Peyer's patch (tissue), 4 donors: ENCODE measurements around the gene SEMA4D. TPM values are rescaled to one million over a fixed set of nuclear protein-coding genes. Genes with fewer than 3 reads are reported as not detected.

Source experiments
- DNase-seq, 3 donors: peaks; one replicate each; pipeline ENCODE4 v3.0.0-alpha.2; 2017 to 2019
- H3K27ac ChIP-seq, 4 donors: fragments of 200-600 bp; sonication (generic); one replicate each; pipeline ENCODE4 v1.5.1; 2016 to 2019
- H3K27me3 ChIP-seq, 2 donors: fragments of 200-600 bp; sonication (generic); one replicate each; pipeline ENCODE4 v1.5.1; 2019
- H3K36me3 ChIP-seq, 3 donors: fragments of 200-600 bp; sonication (generic); one replicate each; pipeline ENCODE4 v1.5.1; 2016 to 2019
- H3K4me1 ChIP-seq, 4 donors: fragments of 200-600 bp; sonication (generic); one replicate each; pipeline ENCODE4 v1.5.1; 2016 to 2019
- H3K4me3 ChIP-seq, 4 donors: fragments of 200-600 bp; sonication (generic); 1 replicate in 3 of 4; 2 replicates in 1 of 4; pipeline ENCODE4 v1.5.1; 2016 to 2019; ENCODE audit warnings: mild to moderate bottlenecking in 1 of 4
- H3K9me3 ChIP-seq, 4 donors: fragments of 200-600 bp; sonication (generic); one replicate each; pipeline ENCODE4 v1.5.1; 2016 to 2019; ENCODE audit warnings: mild to moderate bottlenecking in 1 of 4
- POLR2A ChIP-seq, 2 donors: fragments of 450-650 bp; IDR thresholded peaks; one replicate each; pipeline ENCODE4 v1.5.1; 2017; ENCODE audit warnings: antibody characterized with exemption in 2 of 2, mild to moderate bottlenecking in 2 of 2, moderate library complexity in 2 of 2
- total RNA-seq, 4 donors: library from RNA; depleted of rRNA; stranded (reverse); fragments of >200 nt; gene quantifications; one replicate each; pipeline ENCODE4 v1.1.0, GENCODE V29; 2016
- TF ChIP-seq, protein P1 (sequence below), 6 experiments: fragments of 450-650 bp in 4 of 6; fragments of 200-600 bp in 2 of 6; sonication (generic) in 1 of 6; IDR thresholded peaks; one replicate each; pipeline ENCODE4 v1.5.1; 2017 to 2019; ENCODE audit warnings: antibody characterized with exemption in 6 of 6, mild to moderate bottlenecking in 3 of 6, moderate library complexity in 1 of 6

The SEMA4D gene
- total RNA-seq, 4 donors from 2014 or later: 24.3 to 124 (median 30.0) TPM

GRCh38 chr9:89363921-89364665 is 133.8 kb downstream of the SEMA4D start:
- no peak for TF ChIP-seq POLR2A (IDR thresholded peaks at IDR 0.05)
- TF ChIP-seq, protein P1, sequence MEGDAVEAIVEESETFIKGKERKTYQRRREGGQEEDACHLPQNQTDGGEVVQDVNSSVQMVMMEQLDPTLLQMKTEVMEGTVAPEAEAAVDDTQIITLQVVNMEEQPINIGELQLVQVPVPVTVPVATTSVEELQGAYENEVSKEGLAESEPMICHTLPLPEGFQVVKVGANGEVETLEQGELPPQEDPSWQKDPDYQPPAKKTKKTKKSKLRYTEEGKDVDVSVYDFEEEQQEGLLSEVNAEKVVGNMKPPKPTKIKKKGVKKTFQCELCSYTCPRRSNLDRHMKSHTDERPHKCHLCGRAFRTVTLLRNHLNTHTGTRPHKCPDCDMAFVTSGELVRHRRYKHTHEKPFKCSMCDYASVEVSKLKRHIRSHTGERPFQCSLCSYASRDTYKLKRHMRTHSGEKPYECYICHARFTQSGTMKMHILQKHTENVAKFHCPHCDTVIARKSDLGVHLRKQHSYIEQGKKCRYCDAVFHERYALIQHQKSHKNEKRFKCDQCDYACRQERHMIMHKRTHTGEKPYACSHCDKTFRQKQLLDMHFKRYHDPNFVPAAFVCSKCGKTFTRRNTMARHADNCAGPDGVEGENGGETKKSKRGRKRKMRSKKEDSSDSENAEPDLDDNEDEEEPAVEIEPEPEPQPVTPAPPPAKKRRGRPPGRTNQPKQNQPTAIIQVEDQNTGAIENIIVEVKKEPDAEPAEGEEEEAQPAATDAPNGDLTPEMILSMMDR (IDR thresholded peaks at IDR 0.05): no peak
- Histone ChIP-seq H3K27ac (no peak overlapping the region), H3K36me3 (peaks cover 0 to 36% (median 0%) of the 10 kb centered on the region in 3 donors), H3K4me1 (no peaks in the 10 kb centered on the region), H3K4me3 (no peak overlapping the region), H3K27me3 (no peaks in the 10 kb centered on the region), H3K9me3 (no peaks in the 10 kb centered on the region)
- DNase-seq: peak in 2 of 3 donors; percentile 42 to 44

DNA sequence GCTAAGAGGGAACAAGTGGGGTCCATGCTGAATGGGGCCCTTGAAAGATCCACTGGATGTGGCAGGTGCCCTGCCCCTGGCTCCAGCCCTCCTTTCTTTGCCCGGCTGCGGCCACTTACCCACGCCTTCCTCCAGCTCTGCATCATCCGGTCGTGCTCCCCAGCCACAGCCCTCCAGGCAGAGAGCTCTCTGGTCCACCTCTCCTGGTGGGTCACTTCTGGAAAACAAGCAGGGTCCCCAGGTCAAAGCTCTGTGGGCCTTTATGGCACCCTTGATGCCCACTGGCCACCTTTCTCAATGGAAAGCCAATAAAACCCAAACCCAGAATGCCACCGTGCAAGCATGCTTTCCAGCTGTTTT is 134.6 kb downstream of the SEMA4D start:
- H3K27ac ChIP-seq: no peak overlapping the region
- no peaks in the 10 kb centered on the region for H3K9me3 ChIP-seq
- H3K4me3 ChIP-seq: no peak overlapping the region
- peak in 2 of 3 donors; percentile 8 to 37 for DNase-seq
- no peaks in the 10 kb centered on the region for H3K4me1 ChIP-seq
- H3K27me3 ChIP-seq: no peaks in the 10 kb centered on the region
- TF ChIP-seq POLR2A (IDR thresholded peaks at IDR 0.05): no peak
- TF ChIP-seq, protein P1 (IDR thresholded peaks at IDR 0.05): no peak
- H3K36me3 ChIP-seq: peaks cover 0 to 44% (median 0%) of the 10 kb centered on the region in 3 donors

DNA sequence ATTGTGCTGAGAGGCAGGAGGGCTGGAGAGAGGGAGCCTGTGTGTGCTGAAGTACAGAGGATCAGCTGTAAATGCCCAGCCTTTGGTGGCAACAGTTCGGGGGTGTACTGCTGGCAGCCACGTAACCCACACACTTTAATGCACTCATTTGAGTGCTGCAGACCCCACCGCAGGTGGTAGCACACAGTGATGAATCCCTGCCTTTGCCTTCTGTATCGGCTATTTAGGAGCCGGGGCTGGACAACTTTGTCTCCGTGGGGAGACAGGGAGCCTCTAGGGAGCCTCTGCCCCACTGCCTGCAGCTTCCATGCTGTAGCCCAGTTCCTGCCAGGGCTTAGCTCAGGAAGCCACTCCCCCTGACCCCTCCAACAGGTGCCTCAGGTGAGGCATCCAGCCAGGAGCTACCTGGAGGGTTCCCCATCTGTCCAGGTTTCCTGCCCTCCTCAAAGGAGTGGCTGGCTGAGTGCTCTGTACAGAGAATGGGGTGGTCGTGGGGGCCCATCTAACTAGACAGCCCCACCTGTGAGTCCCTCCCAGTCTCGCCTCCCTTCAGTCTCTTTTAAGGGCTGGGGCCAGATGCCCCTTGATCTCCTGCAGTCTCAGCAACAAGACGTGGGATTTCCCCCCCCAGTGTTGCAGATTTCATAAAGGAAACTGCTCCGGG is 135.1 kb downstream of the SEMA4D start:
- H3K36me3 ChIP-seq: peaks cover 0 to 49% (median 0%) of the 10 kb centered on the region in 3 donors
- H3K4me1 ChIP-seq: no peaks in the 10 kb centered on the region
- no peak overlapping the region for H3K27ac ChIP-seq
- H3K9me3 ChIP-seq: no peaks in the 10 kb centered on the region
- peak; percentile 12 to 43 (median 30) for DNase-seq
- TF ChIP-seq POLR2A (IDR thresholded peaks at IDR 0.05): no peak
- TF ChIP-seq, protein P1 (IDR thresholded peaks at IDR 0.05): no peak
- H3K4me3 ChIP-seq: no peak overlapping the region
- H3K27me3 ChIP-seq: no peaks in the 10 kb centered on the region

- no peak overlapping the region for H3K4me3 ChIP-seq
- no peak overlapping the region for H3K27ac ChIP-seq
- no peaks in the 10 kb centered on the region for H3K9me3 ChIP-seq
- DNase-seq: peak; percentile 14 to 40 (median 33)
- no peaks in the 10 kb centered on the region for H3K27me3 ChIP-seq
- no peak for TF ChIP-seq POLR2A (IDR thresholded peaks at IDR 0.05)
- TF ChIP-seq, protein P1 (IDR thresholded peaks at IDR 0.05): no peak
- H3K4me1 ChIP-seq: no peaks in the 10 kb centered on the region
- peaks cover 0 to 57% (median 0%) of the 10 kb centered on the region in 3 donors for H3K36me3 ChIP-seq
These were observed 135.9 kb downstream of the SEMA4D start for GRCh38 chr9:89361816-89362646.

DNA sequence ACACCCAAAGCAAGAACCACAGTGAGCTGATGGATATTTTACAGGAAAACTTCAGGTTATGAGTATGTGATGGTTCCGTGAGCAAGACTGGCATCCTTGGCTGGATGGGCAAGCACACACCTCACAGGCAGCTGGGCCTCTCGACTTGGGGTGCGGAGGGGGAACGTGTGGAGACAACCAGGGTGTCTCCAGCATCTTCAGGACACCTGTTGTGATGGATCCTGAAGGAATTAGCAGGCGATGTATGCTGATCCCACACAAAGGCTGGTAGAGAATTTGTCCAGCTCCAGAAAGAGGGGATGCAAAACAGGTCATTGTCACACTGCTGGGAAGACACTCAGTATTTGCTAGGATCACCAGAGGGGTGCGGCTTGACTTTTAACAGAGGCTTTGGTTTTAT is 136.9 kb downstream of the SEMA4D start:
- DNase-seq: peak in 1 of 3 donors; percentile 42
- Histone ChIP-seq H3K27me3 (no peaks in the 10 kb centered on the region), H3K27ac (no peak overlapping the region), H3K36me3 (peaks cover 0 to 65% (median 0%) of the 10 kb centered on the region in 3 donors), H3K4me1 (no peaks in the 10 kb centered on the region), H3K4me3 (no peak overlapping the region), H3K9me3 (no peaks in the 10 kb centered on the region)
- TF ChIP-seq, protein P1 (IDR thresholded peaks at IDR 0.05): no peak
- no peak for TF ChIP-seq POLR2A (IDR thresholded peaks at IDR 0.05)
